Upper lobe of left lung (tissue), 4 donors: Measurements from ENCODE around the gene SAT1.

Experiments
- CTCF ChIP-seq, 6 experiments: fragments of 450-650 bp in 4 of 6; fragments of 200-600 bp in 2 of 6; sonication (generic) in 2 of 6; IDR thresholded peaks; one replicate each; pipeline ENCODE4 v1.5.1; 2016 to 2019; ENCODE audit warnings: antibody characterized with exemption in 6 of 6
- POLR2AphosphoS5 ChIP-seq, 2 donors: sonication (generic); formaldehyde crosslinking; IDR thresholded peaks; one replicate each; pipeline ENCODE4 v1.5.1; 2017; ENCODE audit warnings: antibody characterized with exemption in 2 of 2

GRCh38 chrX:23745786-23746185 lies 37.2 kb upstream of the SAT1 start:
- TF ChIP-seq CTCF (IDR thresholded peaks at IDR 0.05) (no peak), POLR2AphosphoS5 (IDR thresholded peaks at IDR 0.05) (no peak)
